Stomach (tissue), 9 donors: Measurements from ENCODE around the gene MRPL53. TPM values are rescaled to one million over a fixed set of nuclear protein-coding genes. Genes with fewer than 3 reads are reported as not detected.

Experiments used
- DNase-seq, 2 donors: peaks; one replicate each; pipeline versions ENCODE4 v3.0.0 to v3.0.0-alpha.2; 2013 to 2019
- H3K27ac ChIP-seq, 5 donors: fragments of 200-600 bp in 4 of 5; sonication (generic) in 4 of 5; one replicate each; pipeline ENCODE4 v1.5.1; 2013 to 2019; ENCODE audit warnings: mild to moderate bottlenecking in 1 of 5, moderate library complexity in 1 of 5
- H3K27me3 ChIP-seq, 3 donors: fragments of 200-600 bp; sonication (generic); one replicate each; pipeline ENCODE4 v1.5.1; 2017 to 2019; ENCODE audit warnings: mixed run types in 1 of 3
- H3K36me3 ChIP-seq, 4 donors: fragments of 200-600 bp; sonication (generic); 1 replicate in 3 of 4; 2 replicates in 1 of 4; pipeline ENCODE4 v1.5.1; 2016 to 2019
- H3K4me1 ChIP-seq, 4 donors: fragments of 200-600 bp; sonication (generic); one replicate each; pipeline ENCODE4 v1.5.1; 2016 to 2019
- H3K4me3 ChIP-seq, 4 donors: fragments of 200-600 bp; sonication (generic) in 3 of 4; one replicate each; pipeline ENCODE4 v1.5.1; 2016 to 2019; ENCODE audit warnings: mild to moderate bottlenecking in 1 of 4
- H3K9me3 ChIP-seq, 4 donors: fragments of 200-600 bp; sonication (generic); one replicate each; pipeline ENCODE4 v1.5.1; 2016 to 2019
- CTCF ChIP-seq, 7 experiments: fragments of 450-650 bp in 4 of 7; fragments of 200-600 bp in 3 of 7; sonication (generic) in 3 of 7; IDR thresholded peaks; one replicate each; pipeline ENCODE4 v1.5.1; 2016 to 2019; ENCODE audit warnings: antibody characterized with exemption in 7 of 7, control low read depth in 2 of 7, mild to moderate bottlenecking in 1 of 7
- EP300 ChIP-seq: sonication (generic); formaldehyde crosslinking; IDR thresholded peaks from one replicate; pipeline ENCODE4 v1.6.1; 2017; ENCODE audit warnings: antibody characterized with exemption
- POLR2A ChIP-seq, 4 donors: fragments of 450-650 bp; IDR thresholded peaks; one replicate each; pipeline ENCODE4 v1.6.1; 2016; ENCODE audit warnings: antibody characterized with exemption in 4 of 4, control low read depth in 2 of 4, mild to moderate bottlenecking in 1 of 4, moderate library complexity in 1 of 4
- POLR2AphosphoS5 ChIP-seq, 3 donors: sonication (generic); formaldehyde crosslinking; IDR thresholded peaks; one replicate each; pipeline ENCODE4 v1.6.1; 2016; ENCODE audit warnings: antibody characterized with exemption in 3 of 3
- WGBS, 5 donors: extraction: QIAGEN DNeasy Blood & Tissue Kit in 3 of 5; methylation state at CpG; one replicate each; pipeline versions ENCODE4 v1.1.5 to v1.1.7; 2013 to 2018; 5-methylcytosine and 5-hydroxymethylcytosine counted together
- intact Hi-C: fragments of 100-400 bp; cut with DNase I; formaldehyde crosslinking; loops from one replicate; pipeline ENCODE4 v1.15.1; 2023; ENCODE audit warnings: low total_unique reads
- polyA plus RNA-seq, 3 donors: library from polyadenylated mRNA; stranded (reverse); fragments of 200-250 nt; gene quantifications; one replicate each; pipeline ENCODE4 v1.2.3, GENCODE V29; 2013
- total RNA-seq, 5 donors: library from RNA; depleted of rRNA; stranded (reverse); fragments of >200 nt; gene quantifications; one replicate each; pipeline versions ENCODE4 v1.1.0 to v1.2.3, GENCODE V29; 2014 to 2016
- donor health status: healthy with polysubstance abuse.
- donor health status: Bipolar disorder and iron deficiency.
- donor health status: healthy.

The MRPL53 gene
- total and polyA plus RNA-seq, 8 donors: 4.6 to 335 (median 81.3) TPM

- WGBS, 5 donors: 1 to 5% (median 4%) methylated on average over 36 to 61 of the region's 61 CpGs
- no peaks in the 10 kb centered on the region for H3K9me3 ChIP-seq
- H3K4me3 ChIP-seq: peak overlapping the region; percentile 26 to 56 (median 41)
- intact Hi-C loops: no loop called here
- DNase-seq: peak; percentile 34 to 61
- peaks cover 0 to 64% (median 30%) of the 10 kb centered on the region in 3 donors for H3K27me3 ChIP-seq
- peaks cover 35 to 47% (median 46%) of the 10 kb centered on the region in 4 donors for H3K4me1 ChIP-seq
- H3K27ac ChIP-seq: peak overlapping the region in 2 of 5 donors; percentile 45 to 51
- H3K36me3 ChIP-seq: peaks cover 11 to 17% (median 16%) of the 10 kb centered on the region in 4 donors
- TF ChIP-seq POLR2A (IDR thresholded peaks at IDR 0.05) (no peak), POLR2AphosphoS5 (IDR thresholded peaks at IDR 0.05) (peak in 1 of 3 donors; percentile 50)
These were observed 25.5 kb upstream of the MRPL53 start for GRCh38 chr2:74497777-74498499.

- WGBS, 5 donors: 57 to 66% (median 63%) methylated on average over 18 to 19 of the region's 19 CpGs
- Histone ChIP-seq H3K27me3 (peaks cover 0 to 56% (median 30%) of the 10 kb centered on the region in 3 donors), H3K9me3 (no peaks in the 10 kb centered on the region), H3K27ac (peak overlapping the region in 2 of 5 donors; percentile 45 to 51), H3K4me1 (peaks cover 29 to 39% (median 39%) of the 10 kb centered on the region in 4 donors), H3K4me3 (peak overlapping the region in 3 of 4 donors; percentile 40 to 56 (median 42)), H3K36me3 (peaks cover 19 to 25% (median 23%) of the 10 kb centered on the region in 4 donors)
- DNase-seq: no peak
- intact Hi-C loops: no loop called here
- TF ChIP-seq POLR2AphosphoS5 (IDR thresholded peaks at IDR 0.05): no peak
- TF ChIP-seq POLR2A (IDR thresholded peaks at IDR 0.05): no peak
- no peak for TF ChIP-seq EP300
- TF ChIP-seq CTCF (IDR thresholded peaks at IDR 0.05): no peak
These were observed 24.7 kb upstream of the MRPL53 start for GRCh38 chr2:74496997-74497776.

- Histone ChIP-seq H3K9me3 (no peaks in the 10 kb centered on the region), H3K4me1 (peaks cover 25 to 31% (median 29%) of the 10 kb centered on the region in 4 donors), H3K4me3 (no peak overlapping the region), H3K36me3 (peaks cover 36 to 42% (median 41%) of the 10 kb centered on the region in 4 donors), H3K27me3 (peaks cover 0 to 39% (median 30%) of the 10 kb centered on the region in 3 donors), H3K27ac (no peak overlapping the region)
- intact Hi-C loops: no loop called here
- no peak for DNase-seq
- 81 to 100% (median 94%) methylated on average over 1 of the region's 1 CpG for WGBS, 5 donors
- TF ChIP-seq CTCF (IDR thresholded peaks at IDR 0.05) (no peak), POLR2AphosphoS5 (IDR thresholded peaks at IDR 0.05) (no peak), EP300 (no peak), POLR2A (IDR thresholded peaks at IDR 0.05) (no peak)
These were observed 23.0 kb upstream of the MRPL53 start for GRCh38 chr2:74495440-74495839.

GRCh38 chr2:74493546-74493945 lies 21.1 kb upstream of the MRPL53 start:
- DNase-seq: no peak
- Histone ChIP-seq H3K36me3 (peaks cover 43 to 60% (median 59%) of the 10 kb centered on the region in 4 donors), H3K27me3 (peaks cover 0 to 20% (median 13%) of the 10 kb centered on the region in 3 donors), H3K27ac (no peak overlapping the region), H3K4me3 (no peak overlapping the region), H3K9me3 (no peaks in the 10 kb centered on the region), H3K4me1 (peaks cover 12 to 15% (median 14%) of the 10 kb centered on the region in 4 donors)
- intact Hi-C loops: no loop called here
- no peak for TF ChIP-seq POLR2A (IDR thresholded peaks at IDR 0.05)
- TF ChIP-seq EP300: no peak
- TF ChIP-seq CTCF (IDR thresholded peaks at IDR 0.05): no peak
- no peak for TF ChIP-seq POLR2AphosphoS5 (IDR thresholded peaks at IDR 0.05)
- WGBS, 5 donors: 90 to 97% (median 93%) methylated on average over 3 of the region's 3 CpGs
